GM19438 (cell line): ENCODE results near the gene HMCN2.

Source experiments
- ATAC-seq: cut with Tn5 transposase; IDR thresholded peaks from one replicate; pipeline ENCODE4 v1.9.1; 2021; ENCODE audit warnings: low read depth; ENCODE audit not compliant: unreplicated experiment

Gene HMCN2

DNA sequence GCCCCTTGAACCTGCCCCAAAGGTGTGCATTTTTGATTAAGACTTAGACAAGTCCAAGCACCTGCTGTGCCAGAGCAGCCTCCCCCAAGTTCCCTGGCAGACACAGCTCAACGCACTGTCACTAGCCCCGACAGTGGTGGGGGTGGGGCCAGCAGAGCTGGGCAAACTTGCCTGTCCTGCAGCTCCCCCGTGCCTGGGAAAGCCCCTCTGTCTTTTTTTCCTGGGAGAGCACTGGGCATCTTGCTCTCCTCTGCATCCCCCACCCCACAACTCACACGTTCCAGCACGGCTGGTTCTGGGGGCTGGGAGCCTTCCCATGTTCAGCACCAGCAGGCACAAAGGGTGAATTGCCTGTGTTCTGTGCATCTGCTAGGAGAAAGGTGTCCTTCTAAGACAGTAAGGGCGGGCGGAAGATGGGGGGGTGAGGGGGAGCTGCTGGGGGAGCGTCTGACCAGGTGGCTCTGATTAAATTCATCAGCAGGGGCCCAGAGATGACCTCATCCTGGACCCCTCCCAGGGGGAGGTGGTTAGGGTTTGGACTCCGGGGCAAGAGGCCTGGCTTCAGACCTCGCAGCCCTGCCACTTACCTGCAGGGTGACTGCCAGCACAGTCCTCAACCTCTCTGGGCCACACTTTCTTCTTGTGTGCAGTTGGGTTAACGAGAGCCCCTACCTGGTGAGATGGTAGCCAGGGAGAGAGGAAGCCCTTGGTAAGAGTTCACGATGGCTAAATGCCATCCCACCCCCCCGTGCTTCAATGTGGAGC is 23.5 kb downstream of the HMCN2 start:
- ATAC-seq, result no peak

DNA sequence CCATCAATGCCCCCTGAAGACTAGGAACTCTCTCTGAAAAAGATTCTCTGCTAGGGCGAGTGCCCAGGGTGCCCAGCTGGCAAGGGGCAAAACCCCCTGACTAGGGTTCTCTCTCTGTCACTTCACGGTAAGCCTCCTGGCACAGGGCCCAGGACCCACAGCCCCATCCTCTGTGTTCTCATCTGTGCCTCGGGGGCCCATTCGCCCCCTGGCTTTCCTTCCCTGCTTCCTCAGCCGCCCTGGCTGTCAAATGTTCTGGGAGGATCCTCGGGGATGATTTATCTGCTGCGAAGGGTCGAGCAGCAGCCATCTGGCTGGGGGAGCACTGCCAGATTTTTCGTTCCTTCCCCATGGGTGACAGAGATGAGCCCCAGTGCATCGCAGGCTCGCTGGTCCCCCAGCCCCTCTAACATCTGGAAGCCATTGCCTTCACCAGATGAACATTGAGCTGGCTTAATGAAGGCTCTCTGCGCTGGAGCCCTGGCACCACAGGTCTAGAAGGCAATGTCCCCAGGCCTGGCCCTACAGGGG is 24.2 kb downstream of the HMCN2 start:
- no peak for ATAC-seq

DNA sequence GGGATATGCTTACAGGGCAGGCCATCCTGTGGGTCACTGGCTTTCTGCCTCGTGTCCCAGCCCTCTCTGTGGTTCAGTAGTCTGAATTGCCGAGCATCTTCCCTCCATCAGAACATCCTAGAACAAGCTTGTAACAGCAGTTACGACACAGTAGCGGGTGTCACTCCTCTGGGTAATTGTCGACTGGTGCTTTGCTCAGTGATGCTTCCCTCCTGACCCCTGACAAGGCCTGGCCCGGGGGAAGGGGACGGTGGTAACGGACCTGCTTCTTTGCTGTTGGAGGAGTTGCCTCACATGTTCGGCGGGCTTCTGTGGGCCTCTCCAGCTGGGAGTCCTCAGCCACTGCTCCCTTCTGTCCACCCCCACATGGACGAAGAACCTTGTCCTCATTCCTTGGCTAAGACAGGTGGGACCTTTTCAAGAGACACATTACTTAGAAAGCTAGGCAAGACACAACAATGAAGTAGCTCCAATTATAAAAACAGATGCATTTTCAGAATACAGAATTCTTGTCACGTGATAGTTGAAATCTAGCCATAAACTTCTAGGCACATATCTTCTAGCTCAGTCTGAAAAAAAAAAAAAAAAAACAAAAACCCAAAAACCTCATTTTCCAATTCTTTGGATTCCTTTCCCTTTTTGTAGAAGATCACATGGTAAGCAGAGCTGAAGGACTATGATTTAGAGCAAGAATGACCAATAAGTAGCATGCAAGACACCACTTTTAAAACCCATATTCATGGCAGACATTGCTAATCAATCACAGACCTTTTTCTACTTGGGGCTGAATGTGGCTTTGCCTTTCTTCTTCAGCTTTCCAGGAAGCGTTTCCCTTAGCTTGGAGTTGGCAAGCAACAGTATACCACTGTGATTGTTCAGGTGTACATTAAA is 25.0 kb downstream of the HMCN2 start:
- no peak for ATAC-seq

DNA sequence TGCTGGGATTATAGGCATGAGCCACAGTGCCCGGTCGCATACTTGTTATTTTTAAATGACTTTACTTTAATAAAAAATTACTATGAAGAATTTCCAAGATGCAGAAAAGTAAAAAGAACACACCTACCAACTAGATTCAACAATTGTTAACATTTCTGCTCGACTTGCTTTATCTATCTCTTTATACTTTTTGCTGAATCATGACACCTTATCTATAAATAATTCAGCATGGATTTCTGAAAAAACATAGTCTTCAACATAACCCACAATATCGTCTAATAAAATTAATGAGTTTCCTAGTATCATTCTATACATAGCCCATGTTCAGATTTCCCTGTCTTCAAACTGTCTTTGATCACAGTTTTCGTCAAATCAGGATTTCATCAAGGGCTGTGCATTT is 25.9 kb downstream of the HMCN2 start:
- ATAC-seq, result no peak

DNA sequence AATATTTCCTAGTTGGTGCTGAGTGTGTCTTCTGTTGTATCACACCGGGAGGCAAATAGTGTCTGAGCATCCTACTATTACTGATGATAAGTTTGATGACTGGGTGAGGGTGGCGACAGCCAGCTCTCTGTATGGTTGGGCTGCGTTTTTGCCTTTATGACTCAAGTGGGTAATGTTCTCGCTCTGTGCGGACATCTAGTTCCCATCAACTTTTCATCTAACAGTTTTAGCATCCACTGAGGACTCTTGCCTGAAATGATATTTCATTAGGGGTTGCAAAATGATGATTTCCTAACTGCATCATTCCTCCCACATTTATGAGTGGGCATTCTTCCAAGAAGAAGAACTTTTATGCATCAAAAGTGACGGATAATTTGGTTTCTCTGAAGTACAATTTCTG is 26.5 kb downstream of the HMCN2 start:
- ATAC-seq, result no peak

DNA sequence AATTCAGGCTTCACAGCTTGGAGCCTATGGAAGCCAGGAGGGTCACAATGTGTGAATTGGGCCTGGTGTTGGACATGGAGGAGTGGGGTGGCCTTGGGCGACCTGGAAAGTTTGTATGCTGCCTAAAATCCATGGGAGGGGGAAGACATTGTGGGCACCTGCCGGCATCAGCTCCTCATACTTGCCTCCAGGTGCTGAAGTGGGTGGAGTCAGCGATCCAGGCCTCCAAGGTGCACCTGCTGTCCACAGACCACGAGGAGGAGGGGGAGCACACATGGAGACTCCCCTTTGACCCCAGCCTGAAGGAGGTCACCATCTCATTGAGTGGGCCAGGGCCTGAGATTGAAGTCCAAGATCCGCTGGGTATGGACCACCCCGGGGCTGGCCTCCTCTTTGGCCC is 29.1 kb downstream of the HMCN2 start:
- no peak for ATAC-seq

DNA sequence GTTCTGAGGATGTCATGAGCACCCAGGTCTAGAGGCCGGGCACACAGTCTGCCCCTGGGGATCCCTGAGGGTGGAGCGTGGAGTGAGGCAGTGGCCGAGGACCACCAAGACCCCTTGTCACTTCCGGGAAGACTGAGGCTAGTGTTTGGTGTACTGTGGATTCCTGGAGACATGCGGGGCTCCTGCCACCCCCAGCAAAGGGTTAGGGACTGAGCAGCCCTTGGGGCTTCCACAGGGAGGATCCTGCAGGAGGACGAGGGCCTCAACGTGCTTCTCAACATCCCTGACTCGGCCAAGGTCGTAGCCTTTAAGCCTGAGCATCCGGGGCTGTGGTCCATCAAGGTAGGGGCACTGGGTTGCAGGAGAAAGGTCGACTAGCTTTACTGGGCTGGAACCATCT is 29.9 kb downstream of the HMCN2 start:
- no peak for ATAC-seq

DNA sequence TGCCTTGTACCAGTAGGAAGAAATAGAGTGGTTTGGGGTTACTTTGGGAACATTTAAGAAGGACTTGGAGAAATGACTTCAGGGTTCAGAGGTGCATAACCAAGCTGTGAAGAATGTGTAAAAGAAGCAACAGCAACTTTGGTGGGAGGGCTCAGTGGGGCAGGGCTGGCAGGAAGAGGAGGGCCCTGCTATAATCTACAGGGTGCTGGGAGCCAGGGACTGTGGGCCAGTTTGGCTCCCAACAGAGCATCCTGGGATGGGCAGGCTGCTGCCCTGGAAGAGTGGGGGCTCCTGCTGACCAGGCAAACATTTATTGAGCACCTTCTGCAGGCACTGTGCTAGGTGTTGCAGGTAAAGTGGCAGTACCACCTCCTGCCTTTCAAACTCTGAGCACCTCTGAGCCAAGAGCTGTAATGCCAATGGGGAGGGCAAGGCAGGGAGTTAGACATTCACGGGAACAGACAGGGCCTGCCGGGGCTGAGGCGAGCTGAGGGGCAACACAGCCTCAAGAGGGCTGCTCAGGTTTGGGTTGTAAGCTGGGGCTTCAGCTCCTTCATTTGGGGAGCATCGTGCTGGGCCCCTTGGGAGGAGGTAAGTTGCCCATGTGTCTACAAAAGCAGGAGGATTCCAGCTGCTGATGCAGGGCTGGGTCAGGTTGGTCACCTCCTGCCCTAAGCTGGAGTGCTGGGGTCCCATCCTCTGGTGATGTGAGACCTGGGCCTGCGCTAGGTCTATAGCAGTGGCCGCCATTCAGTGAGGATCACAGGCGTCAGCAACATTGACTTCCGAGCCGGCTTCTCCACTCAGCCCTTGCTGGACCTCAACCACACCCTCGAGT is 30.6 kb downstream of the HMCN2 start:
- no peak for ATAC-seq

DNA sequence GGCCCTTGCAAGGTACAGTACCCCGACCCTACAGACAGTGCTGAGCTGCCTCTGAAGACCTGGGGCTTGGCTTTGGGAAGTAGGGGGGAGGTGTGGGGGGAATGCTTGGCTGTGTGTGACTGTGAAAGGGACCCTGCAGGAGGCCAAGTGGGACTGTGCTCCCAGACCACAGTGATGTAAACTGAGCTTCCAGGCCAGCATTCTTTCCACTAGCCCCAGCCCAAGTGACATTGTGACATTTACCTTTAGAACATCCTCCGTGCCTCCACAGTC is 31.2 kb downstream of the HMCN2 start:
- ATAC-seq, result no peak

DNA sequence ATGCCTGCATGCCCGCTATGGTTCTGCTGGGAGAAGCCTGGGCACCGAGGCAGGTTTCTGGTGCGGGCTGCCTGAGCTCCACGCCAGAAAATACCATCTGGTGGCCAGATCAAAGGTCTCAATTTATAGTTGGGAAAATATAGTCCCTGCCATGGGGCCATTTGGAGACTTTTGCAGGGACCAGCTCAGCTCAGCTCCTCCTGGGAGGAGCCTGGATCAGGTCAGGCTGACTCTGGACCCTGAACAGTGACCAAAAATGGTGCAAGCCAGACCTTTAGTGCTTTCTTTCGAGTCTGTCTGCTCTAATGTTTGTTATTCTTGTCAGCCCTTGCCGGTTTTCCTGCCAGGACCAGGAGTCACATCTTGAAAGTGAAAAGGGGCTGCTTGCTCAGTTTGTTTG is 31.8 kb downstream of the HMCN2 start:
- no peak for ATAC-seq

DNA sequence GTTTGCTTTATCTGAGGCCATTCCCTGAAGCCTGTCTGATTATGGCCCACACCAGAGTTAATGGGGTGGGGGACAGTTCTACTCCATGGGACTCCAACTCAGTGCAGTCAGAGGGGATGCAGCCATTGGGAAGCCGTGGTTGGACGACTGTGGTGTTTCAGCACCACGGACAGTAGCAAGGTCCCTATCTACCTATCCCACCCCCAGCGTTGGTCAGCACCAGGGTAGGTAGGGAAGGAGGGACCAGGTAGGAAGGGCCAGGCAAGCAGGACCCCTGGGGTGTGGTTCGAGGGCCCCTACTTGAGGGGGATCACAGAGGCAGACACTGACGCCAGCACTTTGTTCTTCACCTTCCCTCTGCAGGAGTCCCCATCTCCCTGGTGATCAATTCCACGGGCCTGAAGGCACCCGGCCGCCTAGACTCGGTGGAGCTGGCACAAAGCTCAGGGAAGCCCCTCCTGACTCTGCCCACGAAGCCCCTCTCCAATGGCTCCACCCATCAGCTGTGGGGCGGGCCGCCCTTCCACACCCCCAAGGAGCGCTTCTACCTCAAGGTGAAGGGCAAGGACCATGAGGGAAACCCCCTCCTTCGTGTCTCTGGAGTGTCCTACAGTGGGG is 33.2 kb downstream of the HMCN2 start:
- ATAC-seq, result no peak

DNA sequence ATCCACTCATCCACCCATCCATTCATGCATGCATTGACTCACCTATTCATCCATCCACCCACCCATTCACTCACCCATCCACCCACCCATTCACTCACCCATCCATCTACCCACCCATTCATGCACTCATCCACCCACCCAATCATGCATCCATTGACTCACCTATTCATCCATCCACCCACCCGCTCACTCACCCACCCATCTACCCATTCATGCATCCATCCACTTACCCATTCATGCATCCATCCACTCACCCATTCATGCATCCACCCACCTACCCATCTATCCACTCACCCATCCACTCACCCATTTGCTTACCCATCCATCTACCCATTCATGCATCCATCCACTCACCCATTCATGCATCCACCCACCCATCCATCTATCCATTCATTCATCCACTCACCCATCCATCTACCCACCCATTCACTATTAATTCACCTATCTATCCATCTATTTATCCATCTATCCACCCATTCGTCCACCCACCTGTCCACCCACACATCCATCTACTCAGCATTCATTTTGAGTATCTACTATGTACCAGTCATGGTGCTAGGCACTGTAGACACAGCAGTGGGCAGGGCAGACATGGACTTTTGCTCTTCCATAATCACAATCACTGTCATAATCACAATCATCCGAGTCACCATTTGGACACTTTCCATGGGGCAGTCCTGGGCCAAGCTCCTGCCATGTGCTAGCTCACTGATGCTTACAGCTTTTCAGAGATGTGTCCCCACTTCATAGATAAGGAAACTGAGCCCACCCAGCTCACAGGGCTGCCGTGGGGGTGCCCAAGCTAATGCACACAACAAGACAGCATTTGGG is 34.4 kb downstream of the HMCN2 start:
- ATAC-seq, result no peak

DNA sequence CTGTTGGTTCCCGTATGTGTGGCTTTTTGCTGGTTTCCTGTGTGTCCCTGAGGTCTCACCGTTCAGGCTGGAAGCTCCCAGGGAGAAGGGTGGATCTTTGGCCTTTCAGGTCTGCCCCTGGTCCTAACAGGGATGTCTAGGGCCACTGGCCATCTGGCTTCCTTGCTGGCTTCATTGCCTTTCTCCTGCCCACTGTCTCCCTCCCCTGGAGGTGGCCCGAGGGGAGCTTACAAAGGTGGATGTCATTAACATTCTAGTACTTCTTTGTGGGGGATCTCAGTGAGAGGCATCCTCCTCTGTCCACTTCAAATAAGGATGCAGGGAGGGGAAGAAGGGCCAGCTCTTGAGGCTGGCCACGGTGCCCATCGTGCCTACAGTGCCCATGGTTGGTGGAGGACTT is 35.2 kb downstream of the HMCN2 start:
- no peak for ATAC-seq

DNA sequence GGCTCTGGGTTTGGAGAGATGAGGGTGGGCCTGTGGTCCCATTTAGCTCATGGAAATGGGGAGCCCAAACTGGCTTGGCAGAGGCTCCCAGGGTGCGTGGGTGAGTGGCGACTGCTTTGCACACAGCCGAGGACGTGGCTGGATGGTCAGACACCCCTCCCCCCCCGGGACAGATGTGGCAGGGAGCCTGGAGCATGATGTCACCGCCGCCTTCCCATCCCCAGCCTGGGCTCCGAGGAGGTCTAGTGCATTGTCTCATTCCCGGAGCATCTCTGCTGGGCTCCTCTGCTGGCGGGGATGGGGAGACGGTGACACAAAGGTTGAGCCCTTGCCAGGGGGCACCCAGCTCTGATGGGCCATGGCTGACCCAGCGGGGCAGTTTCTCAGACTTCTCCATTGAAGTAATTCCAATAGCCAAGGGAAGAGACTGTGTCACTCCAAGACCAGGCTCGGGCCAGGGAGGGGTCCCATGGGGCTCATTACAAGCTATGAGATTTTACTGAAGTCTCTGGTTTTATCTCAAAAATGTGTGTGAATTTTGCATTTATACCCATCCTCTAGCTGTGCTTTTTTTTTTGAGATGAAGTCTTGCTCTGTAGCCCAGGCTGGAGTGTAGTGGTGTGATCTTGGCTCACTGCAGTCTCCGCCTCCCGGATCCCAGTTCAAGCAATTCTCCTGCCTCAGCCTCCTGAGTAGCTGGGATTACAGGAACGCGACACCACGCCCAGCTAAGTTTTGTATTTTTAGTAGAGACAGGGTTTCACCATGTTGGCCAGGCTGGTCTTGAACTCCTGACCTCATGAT is 36.1 kb downstream of the HMCN2 start:
- ATAC-seq, result no peak

DNA sequence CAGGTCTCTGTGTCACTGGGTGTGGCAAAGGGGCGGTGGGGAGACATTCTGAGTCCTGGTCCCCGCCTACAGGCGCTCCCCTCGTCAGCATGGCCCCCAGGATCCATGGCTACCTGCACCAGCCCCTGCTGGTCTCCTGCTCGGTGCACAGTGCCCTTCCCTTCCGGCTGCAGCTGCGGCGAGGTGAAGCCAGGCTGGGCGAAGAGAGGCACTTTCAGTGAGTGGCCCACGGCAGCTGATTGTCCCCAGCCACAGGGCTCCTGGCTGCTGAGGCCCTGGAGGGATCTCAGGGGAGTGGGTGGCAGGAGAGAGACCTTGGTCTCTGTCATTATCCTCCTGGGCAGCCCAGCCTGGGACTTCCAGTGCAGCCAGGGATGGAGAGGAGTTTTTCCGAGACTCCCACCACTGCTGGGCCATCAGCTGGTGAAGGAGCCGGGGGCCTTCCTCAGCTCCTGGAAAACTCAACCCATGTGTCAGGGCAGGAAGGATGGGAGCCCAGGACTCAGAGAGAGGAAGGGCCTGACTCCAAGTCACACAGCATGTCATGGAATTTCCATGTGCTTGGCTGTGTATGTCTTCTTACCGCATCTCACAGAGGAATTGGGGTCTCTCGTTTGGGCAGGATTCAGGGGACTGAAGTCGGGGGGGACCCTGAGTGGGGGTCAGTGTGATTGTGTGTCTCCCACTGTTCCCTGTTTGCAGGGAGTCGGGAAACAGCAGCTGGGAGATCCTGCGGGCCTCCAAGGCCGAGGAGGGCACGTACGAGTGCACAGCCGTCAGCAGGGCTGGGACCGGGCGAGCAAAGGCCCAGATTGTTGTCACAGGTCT is 37.4 kb downstream of the HMCN2 start:
- no peak for ATAC-seq

DNA sequence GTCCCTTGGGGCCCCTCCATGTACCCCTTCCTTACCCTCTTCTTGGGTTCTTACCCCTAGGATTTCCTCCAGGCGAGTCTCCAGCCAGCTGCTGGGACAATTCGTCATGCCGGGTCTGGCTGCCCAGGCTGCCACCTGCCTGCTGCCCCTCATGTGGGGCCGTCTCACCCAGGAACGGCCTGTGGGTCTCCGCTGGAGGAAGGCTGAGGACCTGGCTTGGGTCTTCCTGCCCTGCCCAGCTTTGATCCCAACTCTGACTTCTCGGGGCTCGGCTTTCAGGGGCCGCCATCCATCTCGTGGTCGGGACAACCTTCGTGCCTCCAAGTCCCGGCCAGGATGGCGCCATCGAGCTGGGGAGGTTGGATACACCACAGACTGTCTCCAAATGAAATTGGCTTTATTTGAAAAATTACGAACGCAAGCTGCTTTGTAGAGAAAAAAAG is 38.1 kb downstream of the HMCN2 start:
- ATAC-seq, result no peak

DNA sequence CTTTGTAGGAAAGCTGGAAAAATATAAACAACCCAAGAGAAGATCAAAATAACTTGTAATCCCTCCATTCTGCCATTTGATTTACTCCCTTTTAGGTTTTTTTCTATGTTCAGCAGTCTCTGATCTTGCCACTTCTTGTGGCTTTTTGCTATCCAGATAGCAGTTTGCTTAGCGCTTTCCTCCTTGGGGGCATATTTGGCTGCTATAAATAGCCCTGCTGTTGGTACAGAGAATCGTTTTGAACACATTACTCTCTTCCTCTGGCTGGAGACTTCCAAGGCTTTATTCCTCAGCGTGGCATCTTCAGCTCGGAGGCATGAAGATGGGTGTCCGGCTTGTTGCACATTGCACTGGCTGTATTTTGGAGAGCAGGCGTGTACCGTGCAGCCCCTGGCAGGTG is 38.6 kb downstream of the HMCN2 start:
- no peak for ATAC-seq

DNA sequence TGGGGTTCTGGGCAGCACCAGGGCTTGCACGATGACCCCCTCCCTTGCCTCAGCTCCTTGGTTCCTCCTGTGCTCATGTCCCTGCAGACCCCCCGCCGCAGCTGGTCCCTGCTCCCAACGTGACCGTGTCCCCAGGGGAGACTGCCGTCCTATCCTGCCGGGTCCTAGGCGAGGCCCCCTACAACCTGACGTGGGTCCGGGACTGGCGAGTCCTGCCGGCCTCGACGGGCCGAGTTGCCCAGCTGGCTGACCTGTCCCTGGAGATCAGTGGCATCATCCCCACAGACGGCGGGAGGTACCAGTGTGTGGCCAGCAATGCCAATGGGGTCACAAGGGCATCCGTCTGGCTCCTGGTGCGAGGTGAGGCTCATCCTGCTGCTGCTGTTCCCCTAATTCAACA is 39.1 kb downstream of the HMCN2 start:
- ATAC-seq, result no peak
